Upper lobe of left lung (tissue), 4 donors: Measurements from ENCODE around the gene C6orf136.

ENCODE experiments used
- POLR2AphosphoS5 ChIP-seq, 2 donors: sonication (generic); formaldehyde crosslinking; IDR thresholded peaks; one replicate each; pipeline ENCODE4 v1.5.1; 2017; ENCODE audit warnings: antibody characterized with exemption in 2 of 2
- TF ChIP-seq, protein P1 (sequence below), 6 experiments: fragments of 450-650 bp in 4 of 6; fragments of 200-600 bp in 2 of 6; sonication (generic) in 2 of 6; IDR thresholded peaks; one replicate each; pipeline ENCODE4 v1.5.1; 2016 to 2019; ENCODE audit warnings: antibody characterized with exemption in 6 of 6

DNA sequence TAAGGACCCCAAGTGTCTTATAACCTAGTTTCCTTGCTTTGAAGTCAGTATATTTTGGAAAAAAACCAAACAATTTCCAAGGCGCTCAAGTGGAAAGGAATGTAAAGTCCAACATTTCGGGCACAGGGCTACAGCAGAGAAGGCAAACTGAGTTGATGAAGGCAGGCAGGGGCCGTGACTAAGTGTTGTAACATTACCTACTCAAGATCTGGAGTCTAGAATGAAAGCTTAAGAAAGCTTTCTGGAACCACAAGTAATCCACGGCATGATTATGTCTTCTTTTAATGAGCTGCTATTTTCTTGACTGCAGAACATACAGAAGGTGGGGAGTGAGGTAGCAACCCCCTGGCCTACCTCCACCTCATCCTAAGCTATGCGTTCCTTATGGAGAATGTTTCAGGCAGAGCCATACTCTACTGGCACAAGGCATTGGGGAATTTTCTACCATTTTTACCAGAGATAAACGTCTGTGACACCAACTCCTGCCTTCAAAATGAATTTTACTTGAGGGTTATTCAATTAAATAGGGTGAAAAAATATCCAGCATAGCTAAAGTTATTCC is 34.2 kb upstream of the C6orf136 start:
- TF ChIP-seq, protein P1, sequence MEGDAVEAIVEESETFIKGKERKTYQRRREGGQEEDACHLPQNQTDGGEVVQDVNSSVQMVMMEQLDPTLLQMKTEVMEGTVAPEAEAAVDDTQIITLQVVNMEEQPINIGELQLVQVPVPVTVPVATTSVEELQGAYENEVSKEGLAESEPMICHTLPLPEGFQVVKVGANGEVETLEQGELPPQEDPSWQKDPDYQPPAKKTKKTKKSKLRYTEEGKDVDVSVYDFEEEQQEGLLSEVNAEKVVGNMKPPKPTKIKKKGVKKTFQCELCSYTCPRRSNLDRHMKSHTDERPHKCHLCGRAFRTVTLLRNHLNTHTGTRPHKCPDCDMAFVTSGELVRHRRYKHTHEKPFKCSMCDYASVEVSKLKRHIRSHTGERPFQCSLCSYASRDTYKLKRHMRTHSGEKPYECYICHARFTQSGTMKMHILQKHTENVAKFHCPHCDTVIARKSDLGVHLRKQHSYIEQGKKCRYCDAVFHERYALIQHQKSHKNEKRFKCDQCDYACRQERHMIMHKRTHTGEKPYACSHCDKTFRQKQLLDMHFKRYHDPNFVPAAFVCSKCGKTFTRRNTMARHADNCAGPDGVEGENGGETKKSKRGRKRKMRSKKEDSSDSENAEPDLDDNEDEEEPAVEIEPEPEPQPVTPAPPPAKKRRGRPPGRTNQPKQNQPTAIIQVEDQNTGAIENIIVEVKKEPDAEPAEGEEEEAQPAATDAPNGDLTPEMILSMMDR (IDR thresholded peaks at IDR 0.05): no peak
- TF ChIP-seq POLR2AphosphoS5 (IDR thresholded peaks at IDR 0.05): no peak
